ENCODE results near the gene PTPRN2.

- no peak for TF ChIP-seq CTCF (IDR thresholded peaks at IDR 0.05)
- no peak for TF ChIP-seq POLR2A (IDR thresholded peaks at IDR 0.05)
- no peak for TF ChIP-seq EP300 (IDR thresholded peaks at IDR 0.05)
Measured at GRCh38 chr7:157643525-157643970, 944.1 kb downstream of the PTPRN2 start.
